Kidney (tissue), 14 donors: Measurements from ENCODE around the gene UBE2J1. TPM values are rescaled to one million over a fixed set of nuclear protein-coding genes. Genes with fewer than 3 reads are reported as not detected.
A peak's percentile ranks its signal among the peaks of the same experiment; 100 is the strongest.
"Not testable (repeated sequence)": the region's sequence is repeated elsewhere in the genome, so short reads cannot be mapped to it uniquely, and the experiment has no call there.

Source experiments
- DNase-seq, 5 donors: peaks; one replicate each; pipeline ENCODE4 v3.0.0-alpha.2; 2013 to 2020
- FAIRE-seq: peaks from 2 replicates; lab custom pipeline; 2012; peaks lifted over from hg19 to GRCh38; lab: Jason Lieb, UNC
- H3K27ac ChIP-seq, 2 donors: one replicate each; pipeline ENCODE4 v1.7.0; 2013; ENCODE audit warnings: low read depth in 2 of 2, low read length in 2 of 2, inconsistent platforms in 1 of 2
- H3K27me3 ChIP-seq: one replicate; pipeline ENCODE4 v1.7.1; 2013; ENCODE audit warnings: low read length, inconsistent platforms; ENCODE audit not compliant: control insufficient read depth, insufficient read depth
- H3K36me3 ChIP-seq, 3 donors: one replicate each; pipeline versions ENCODE4 v1.7.0 to v1.7.1; 2013; ENCODE audit warnings: low read length in 3 of 3, control low read depth in 1 of 3, inconsistent platforms in 1 of 3; ENCODE audit not compliant: insufficient read depth in 3 of 3, control insufficient read depth in 2 of 3
- H3K4me1 ChIP-seq, 3 donors: one replicate each; pipeline versions ENCODE4 v1.7.0 to v1.7.1; 2013; ENCODE audit warnings: low read length in 3 of 3, inconsistent platforms in 1 of 3, low read depth in 1 of 3; ENCODE audit not compliant: control insufficient read depth in 2 of 3, insufficient read depth in 2 of 3
- H3K4me3 ChIP-seq, 3 donors: one replicate each; pipeline versions ENCODE4 v1.7.0 to v1.8.1; 2013; ENCODE audit warnings: low read length in 3 of 3, control low read depth in 1 of 3, inconsistent platforms in 1 of 3
- H3K9ac ChIP-seq, 3 donors: one replicate each; pipeline versions ENCODE4 v1.7.0 to v1.7.1; 2013; ENCODE audit warnings: low read length in 3 of 3, control low read depth in 1 of 3, inconsistent platforms in 1 of 3
- H3K9me3 ChIP-seq, 3 donors: one replicate each; pipeline versions ENCODE4 v1.7.0 to v1.7.1; 2013; ENCODE audit warnings: low read length in 3 of 3, control low read depth in 1 of 3, inconsistent platforms in 1 of 3; ENCODE audit not compliant: control insufficient read depth in 2 of 3, insufficient read depth in 1 of 3
- intact Hi-C: fragments of 100-400 bp; cut with DNase I; formaldehyde crosslinking; loops from one replicate; pipeline ENCODE4 v1.11.1; 2022
- polyA plus RNA-seq: library from polyadenylated mRNA; stranded (reverse); fragments of 350-450 nt; fragmentation: Illumina TruSeq; extraction: RNeasy Lipid Tissue Mini Kit (QIAGEN cat#74804); gene quantifications from one replicate; pipeline ENCODE4 v1.2.3, GENCODE V29; 2014; ENCODE audit warnings: low read depth, low replicate concordance; ENCODE audit not compliant: insufficient read depth
- total RNA-seq: library from RNA; stranded (reverse); fragmentation: NEBNext Ultra II Directional; extraction: Animal tissue kit (Norgen Biotek cat#: 25700); gene quantifications from one replicate; pipeline ENCODE4 v1.2.1, GENCODE V29; 2021
- TF ChIP-seq, protein P1 (sequence below): IDR thresholded peaks from 3 replicates; pipeline ENCODE4 v1.5.1; 2012; ENCODE audit warnings: mild to moderate bottlenecking, moderate library complexity, borderline replicate concordance; ENCODE audit not compliant: insufficient read depth; ENCODE audit errors: extremely low read depth
- donor health status: control.
- donor health status: control.
- donor health status: control.
- donor health status: control.
- donor health status: control.
- donor health status: DM: yes; HTN: yes; CAD: no.
- donor health status: Normal renal cell carcinoma (clear cell type).

The UBE2J1 gene
- total and polyA plus RNA-seq, 2 donors from 2014 or later = 22.8 to 47.3 TPM

DNA sequence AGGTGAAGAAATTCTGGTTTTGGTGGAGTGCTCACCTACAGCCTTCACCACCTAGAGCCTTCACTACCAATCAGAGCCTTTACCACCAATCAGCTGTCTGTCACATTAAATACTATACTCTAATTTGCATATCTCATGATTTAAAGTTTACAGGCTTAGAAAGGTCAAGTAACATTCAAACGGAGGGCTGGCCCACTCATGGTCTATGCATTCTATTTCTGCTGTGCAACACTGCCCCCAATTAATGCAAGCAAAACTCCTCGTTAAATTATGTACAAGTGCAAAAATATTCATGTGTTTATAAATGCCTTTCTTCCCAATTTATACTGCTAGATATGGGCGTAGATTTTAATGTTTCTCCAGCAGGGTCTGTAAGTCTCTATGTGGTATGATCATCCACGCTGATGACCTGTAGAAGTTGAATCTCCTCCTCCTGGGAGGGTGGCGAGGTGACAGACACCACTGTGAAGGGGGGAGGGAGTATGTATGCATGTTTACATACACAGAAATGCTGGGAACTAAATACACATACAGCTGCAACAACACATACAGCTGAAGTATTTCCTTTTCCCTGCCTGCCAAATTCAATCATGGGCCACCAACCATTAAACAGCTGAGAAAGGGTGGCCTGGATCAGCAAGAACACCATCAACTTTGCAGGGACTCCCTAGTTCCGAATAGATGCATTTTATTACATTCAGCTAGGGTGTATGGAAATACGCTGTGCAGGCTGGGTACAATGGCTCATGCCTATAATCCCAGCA is 46.4 kb upstream of the UBE2J1 start:
- H3K27me3 ChIP-seq = no peaks in the 10 kb centered on the region
- no peak overlapping the region for H3K4me3 ChIP-seq
- FAIRE-seq (no peak), DNase-seq (peak in 2 of 5 donors; percentile 16 to 36)
- H3K36me3 ChIP-seq = no peaks in the 10 kb centered on the region
- TF ChIP-seq, protein P1, sequence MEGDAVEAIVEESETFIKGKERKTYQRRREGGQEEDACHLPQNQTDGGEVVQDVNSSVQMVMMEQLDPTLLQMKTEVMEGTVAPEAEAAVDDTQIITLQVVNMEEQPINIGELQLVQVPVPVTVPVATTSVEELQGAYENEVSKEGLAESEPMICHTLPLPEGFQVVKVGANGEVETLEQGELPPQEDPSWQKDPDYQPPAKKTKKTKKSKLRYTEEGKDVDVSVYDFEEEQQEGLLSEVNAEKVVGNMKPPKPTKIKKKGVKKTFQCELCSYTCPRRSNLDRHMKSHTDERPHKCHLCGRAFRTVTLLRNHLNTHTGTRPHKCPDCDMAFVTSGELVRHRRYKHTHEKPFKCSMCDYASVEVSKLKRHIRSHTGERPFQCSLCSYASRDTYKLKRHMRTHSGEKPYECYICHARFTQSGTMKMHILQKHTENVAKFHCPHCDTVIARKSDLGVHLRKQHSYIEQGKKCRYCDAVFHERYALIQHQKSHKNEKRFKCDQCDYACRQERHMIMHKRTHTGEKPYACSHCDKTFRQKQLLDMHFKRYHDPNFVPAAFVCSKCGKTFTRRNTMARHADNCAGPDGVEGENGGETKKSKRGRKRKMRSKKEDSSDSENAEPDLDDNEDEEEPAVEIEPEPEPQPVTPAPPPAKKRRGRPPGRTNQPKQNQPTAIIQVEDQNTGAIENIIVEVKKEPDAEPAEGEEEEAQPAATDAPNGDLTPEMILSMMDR = no peak
- intact Hi-C loops = no loop called here
- no peaks in the 10 kb centered on the region for H3K9me3 ChIP-seq
- peaks cover 0 to 6% (median 4%) of the 10 kb centered on the region in 3 donors for H3K4me1 ChIP-seq
- H3K27ac ChIP-seq = no peak overlapping the region
- H3K9ac ChIP-seq = no peak overlapping the region

DNA sequence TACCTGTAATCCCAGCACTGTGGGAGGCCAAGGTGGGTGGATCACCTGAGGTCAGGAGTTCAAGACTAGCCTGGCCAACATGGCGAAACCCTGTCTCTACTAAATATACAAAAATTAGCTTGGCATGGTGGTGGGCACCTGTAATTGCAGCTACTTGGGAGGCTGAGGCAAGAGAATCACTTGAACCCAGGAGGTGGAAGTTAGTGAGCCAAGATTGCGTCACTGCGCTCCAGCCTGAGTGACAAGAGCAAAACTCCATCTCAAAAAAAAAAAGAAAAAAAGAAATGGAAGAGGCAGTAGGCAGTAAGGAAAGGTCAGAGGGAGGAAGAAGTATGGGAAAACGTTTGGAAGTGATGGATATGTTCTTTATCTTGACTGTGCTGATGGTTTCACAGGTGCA is 45.4 kb upstream of the UBE2J1 start:
- H3K9ac ChIP-seq, H3K9me3 ChIP-seq, DNase-seq, H3K4me1 ChIP-seq, H3K27ac ChIP-seq, H3K4me3 ChIP-seq, FAIRE-seq, H3K36me3 ChIP-seq, H3K27me3 ChIP-seq, intact Hi-C loops: not testable (repeated sequence)

DNA sequence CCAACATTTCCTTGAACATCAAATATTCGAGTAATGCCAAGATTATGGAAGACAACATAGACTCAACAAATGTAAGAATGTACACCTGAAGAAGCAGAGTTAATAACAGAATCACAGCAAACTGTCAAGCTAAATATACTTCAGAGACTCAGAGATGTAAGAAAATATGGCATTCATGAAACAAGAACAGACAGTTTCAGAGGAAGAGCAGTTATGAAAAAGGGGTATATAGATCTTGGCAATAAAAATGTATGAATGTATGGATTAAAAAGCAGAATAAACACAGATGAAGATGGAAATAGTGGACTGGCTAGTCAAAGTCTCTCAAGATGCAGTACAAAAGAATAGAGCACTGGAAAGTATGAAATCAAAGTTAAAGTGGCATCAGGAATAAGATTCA is 41.1 kb upstream of the UBE2J1 start:
- FAIRE-seq = no peak
- peaks cover 0 to 3% (median 0%) of the 10 kb centered on the region in 3 donors for H3K4me1 ChIP-seq

DNA sequence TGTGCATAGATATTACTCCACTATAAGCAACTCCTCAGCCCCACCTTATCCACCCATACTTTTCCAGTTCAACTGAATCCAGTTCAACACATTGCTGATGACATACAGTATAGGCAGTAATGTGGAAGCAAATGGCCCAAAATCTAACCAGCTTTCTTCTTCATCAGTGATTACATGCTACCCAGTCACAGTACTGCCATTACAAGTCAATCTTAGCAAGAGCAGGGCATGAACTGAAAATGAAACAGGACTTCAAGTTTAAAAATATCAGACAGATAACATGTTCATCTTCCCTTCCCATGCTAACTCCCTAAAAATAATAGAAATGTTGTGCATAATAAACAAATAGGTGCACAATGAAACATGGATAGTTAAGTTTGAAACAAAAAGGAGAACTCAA is 40.3 kb upstream of the UBE2J1 start:
- no peak for FAIRE-seq
- no peaks in the 10 kb centered on the region for H3K27me3 ChIP-seq
- H3K9ac ChIP-seq = no peak overlapping the region
- intact Hi-C loops = no loop called here
- H3K9me3 ChIP-seq = peaks cover 0 to 6% (median 0%) of the 10 kb centered on the region in 3 donors
- no peak overlapping the region for H3K4me3 ChIP-seq
- no peaks in the 10 kb centered on the region for H3K4me1 ChIP-seq
- TF ChIP-seq, protein P1 = no peak
- H3K27ac ChIP-seq = no peak overlapping the region
- no peak for DNase-seq
- H3K36me3 ChIP-seq = no peaks in the 10 kb centered on the region

More for the DNA sequence above, 41.1 kb upstream of the UBE2J1 start:
- intact Hi-C loops = no loop called here
- TF ChIP-seq, protein P1 = no peak
- H3K27ac ChIP-seq = no peak overlapping the region
- no peaks in the 10 kb centered on the region for H3K36me3 ChIP-seq
- DNase-seq = no peak
- H3K9me3 ChIP-seq = peaks cover 0 to 6% (median 0%) of the 10 kb centered on the region in 3 donors
- no peak overlapping the region for H3K9ac ChIP-seq
- no peaks in the 10 kb centered on the region for H3K27me3 ChIP-seq
- H3K4me3 ChIP-seq = no peak overlapping the region
